GM18951 (cell line): ENCODE results near the gene ZNF106.

Source experiments
- POLR2A ChIP-seq: IDR thresholded peaks from 4 replicates; pipeline ENCODE4 v1.6.1; 2011; ENCODE audit warnings: mild to moderate bottlenecking; ENCODE audit not compliant: insufficient read length, insufficient read depth; ENCODE audit errors: extremely low read depth
- in situ Hi-C: fragments of 300-500 bp; cut with MboI; formaldehyde crosslinking; loops from one replicate; pipeline ENCODE4 v1.12.0; 2022; ENCODE audit warnings: low sequenced_read_pairs, mixed read lengths, inconsistent platforms; ENCODE audit not compliant: unreplicated experiment

ZNF106 gene

GRCh38 chr15:42498212-42499068, 7.5 kb upstream of the ZNF106 start:
- no peak for TF ChIP-seq POLR2A
- in situ Hi-C loops: no loop called here

- in situ Hi-C loops: no loop called here
- TF ChIP-seq POLR2A: peak; percentile 82
Observed at GRCh38 chr15:42495361-42496212, 4.6 kb upstream of the ZNF106 start, which contains the start of gene SNAP23. Gene SNAP23 (plus strand): TSS chr15:42495634. CDS start chr15:42511847, 16,213 bp downstream.

DNA sequence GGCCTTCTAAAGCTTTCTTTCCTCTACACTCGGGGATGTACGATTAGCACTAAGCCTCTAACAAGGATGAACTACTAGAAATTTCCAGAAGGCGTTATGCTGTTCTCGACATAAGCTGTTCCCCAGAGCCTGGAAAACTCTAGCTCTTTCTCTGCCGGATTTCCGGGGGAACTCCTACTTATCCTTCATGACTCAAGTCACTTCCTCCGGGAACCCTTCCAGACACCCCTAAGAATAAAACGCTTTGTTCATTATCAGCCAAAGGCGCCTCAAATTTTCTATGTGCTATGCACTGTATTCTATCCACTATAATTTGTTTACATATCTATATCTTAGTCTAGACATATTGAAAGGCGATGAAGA, 4.0 kb upstream of the ZNF106 start:
- in situ Hi-C loops: no loop called here
- TF ChIP-seq POLR2A: no peak

- TF ChIP-seq POLR2A: no peak
- in situ Hi-C loops: no loop called here
Observed at GRCh38 chr15:42493679-42494078, 2.7 kb upstream of the ZNF106 start.

DNA sequence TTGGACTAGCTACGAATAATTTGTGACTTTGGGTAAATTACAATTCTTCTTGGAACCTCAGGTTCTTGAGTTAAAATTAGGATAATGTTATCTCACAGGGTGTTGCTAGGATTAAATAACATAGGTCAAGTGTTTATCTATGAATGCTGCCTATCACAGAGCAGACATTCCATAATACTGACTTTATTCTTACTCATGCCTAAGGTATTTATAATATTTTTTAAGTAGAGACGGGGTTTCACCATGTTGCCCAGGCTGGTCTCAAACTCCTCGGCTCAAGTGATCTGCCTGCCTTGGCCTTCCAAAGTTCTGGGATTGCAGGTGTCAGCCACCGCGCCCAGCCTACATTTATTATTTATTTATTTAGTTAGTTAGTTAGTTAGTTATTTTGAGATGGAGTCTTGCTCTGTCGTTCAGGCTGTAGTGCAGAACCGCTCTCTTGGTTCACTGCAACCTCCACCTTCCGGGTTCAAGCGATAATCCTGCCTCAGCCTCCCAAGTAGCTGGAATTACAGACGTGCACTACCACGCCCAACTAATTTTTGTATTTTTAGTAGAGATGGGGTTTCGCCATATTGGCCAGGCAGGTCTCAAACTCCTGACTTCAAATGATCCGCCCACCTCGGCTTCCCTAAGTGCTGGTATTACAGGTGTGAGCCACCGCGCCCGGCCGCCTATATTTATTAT, 741 bp upstream of the ZNF106 start:
- TF ChIP-seq POLR2A: no peak

GRCh38 chr15:42490291-42490670, 660 bp downstream of the ZNF106 start:
- in situ Hi-C loops: no loop called here
- no peak for TF ChIP-seq POLR2A

More for the DNA sequence above, 741 bp upstream of the ZNF106 start:
- in situ Hi-C loops: no loop called here

DNA sequence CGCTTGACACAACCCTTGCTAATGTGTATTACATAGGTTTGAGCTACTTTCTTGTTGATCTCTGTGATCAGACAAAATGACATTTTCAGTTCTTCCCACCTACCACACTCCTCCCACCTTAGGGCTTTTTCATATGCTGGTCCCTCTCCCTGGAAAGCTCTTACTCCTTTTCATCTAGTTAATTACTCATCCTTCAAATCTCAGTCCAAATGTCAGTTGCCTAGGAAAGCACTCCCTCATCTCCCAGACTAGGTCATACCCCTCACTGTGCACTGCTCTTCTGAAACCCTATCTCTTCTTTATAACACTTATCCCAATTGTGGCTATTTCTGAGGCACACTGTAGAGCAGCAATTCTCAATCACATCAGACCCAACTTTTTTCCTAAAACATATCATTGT, 7.3 kb downstream of the ZNF106 start:
- in situ Hi-C loops: no loop called here
- no peak for TF ChIP-seq POLR2A

DNA sequence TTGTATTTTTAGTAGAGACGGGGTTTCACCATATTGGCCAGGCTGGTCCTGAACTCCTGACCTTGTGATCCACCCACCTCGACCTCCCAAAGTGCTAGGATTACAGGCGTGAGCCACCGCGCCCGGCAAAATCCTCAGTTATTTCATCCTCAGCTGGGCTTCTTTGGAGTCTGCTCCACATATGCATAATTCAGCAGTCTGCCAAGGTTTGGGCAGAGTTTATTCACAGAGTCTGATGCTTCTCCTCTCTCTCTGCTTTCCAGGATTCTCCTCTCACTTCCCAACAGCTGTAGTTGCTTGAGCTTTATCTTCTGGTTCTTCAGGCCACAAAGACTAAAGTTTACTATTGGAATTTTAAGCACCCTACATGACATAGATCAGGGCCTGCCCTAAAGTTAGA, 8.2 kb downstream of the ZNF106 start:
- in situ Hi-C loops: no loop called here
- TF ChIP-seq POLR2A: no peak

DNA sequence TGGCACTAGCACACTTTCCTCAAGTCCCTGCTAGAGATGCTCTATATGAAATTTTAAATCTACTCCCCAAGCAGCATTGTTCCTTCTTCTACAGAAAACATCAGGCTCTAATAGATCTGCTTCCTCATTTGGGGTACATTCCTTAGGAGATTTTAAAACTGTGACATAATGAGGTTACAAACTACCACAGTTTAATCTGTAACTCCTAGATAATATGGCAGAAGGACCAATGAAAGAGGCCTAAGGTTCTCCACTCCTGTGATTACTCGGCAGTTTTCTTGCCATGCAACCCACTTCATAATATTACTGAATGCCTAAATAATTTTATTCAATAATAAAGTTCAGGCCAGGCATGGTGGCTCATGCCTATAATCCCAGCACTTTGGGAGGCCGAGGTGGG, 16.1 kb downstream of the ZNF106 start:
- in situ Hi-C loops: no loop called here
- no peak for TF ChIP-seq POLR2A

DNA sequence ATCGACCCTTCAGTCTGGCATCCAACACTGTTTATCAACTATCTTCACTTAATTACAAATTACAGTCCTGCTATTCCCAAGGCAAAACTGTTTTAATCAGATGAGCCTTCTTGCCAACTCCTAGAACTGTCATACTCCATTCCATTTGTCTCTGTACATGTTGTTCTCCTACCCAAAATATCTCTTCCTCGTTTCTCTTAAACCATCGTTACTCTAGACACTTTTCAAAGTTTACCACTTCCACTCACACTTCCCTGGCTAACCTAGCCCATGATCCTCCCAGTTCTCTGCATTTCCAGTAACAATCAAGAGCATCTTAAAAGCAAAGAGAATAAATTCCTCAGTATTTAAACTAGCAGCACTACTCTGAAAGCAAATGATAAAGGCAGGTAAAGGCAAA, 19.9 kb downstream of the ZNF106 start:
- no peak for TF ChIP-seq POLR2A
- in situ Hi-C loops: no loop called here

DNA sequence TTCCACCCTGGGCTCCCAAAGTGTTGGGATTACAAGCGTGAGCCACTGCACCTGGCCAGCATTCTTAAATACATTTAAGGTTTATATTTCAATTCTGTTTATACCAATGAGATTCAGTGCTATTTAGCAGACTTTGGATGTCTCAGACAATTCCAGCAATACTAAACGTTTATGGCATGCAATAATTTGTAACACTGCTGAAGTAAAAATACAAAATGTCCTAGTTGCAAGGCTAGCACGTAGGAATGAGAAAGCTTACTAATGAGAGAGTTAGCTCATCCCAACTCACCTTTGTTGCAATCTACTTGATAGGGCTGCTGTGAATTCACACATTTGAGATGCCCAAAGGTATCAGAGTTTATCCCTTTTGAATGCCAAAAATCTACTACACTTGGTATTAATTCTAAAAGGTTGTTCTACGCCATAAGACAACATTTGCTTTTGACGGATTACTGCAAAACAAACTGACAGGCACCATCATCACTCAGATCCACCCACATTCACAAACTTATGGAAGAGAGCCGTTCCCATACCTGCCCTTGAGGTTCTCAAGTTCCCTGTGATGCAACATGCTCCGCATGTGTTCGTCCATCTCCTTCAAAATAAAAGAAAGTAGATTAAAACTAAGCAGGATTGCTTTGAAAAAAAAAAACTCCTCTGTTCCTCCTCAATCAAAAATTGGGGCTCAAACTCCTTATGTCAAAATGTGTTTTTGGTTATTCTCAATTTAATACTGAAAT, 25.3 kb downstream of the ZNF106 start:
- no peak for TF ChIP-seq POLR2A
- in situ Hi-C loops: no loop called here

DNA sequence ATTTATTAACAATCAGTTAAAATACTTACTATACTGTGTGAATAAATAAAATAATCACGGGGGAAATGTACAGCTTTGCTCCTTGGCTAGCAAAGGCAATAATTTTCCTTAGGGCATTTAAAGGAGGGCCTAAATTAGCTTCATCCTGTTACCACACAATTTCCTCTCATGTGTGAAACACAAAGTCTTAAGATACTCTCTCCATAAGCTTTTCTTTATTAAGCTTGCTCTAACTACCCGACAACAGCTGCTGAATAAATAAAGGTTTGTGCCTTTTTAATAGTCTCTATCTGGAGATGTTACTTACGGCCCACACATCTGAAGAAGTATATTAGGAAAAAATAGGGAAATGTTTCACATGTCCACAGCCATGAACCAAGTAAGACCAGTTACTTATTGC, 29.7 kb downstream of the ZNF106 start:
- in situ Hi-C loops: no loop called here

DNA sequence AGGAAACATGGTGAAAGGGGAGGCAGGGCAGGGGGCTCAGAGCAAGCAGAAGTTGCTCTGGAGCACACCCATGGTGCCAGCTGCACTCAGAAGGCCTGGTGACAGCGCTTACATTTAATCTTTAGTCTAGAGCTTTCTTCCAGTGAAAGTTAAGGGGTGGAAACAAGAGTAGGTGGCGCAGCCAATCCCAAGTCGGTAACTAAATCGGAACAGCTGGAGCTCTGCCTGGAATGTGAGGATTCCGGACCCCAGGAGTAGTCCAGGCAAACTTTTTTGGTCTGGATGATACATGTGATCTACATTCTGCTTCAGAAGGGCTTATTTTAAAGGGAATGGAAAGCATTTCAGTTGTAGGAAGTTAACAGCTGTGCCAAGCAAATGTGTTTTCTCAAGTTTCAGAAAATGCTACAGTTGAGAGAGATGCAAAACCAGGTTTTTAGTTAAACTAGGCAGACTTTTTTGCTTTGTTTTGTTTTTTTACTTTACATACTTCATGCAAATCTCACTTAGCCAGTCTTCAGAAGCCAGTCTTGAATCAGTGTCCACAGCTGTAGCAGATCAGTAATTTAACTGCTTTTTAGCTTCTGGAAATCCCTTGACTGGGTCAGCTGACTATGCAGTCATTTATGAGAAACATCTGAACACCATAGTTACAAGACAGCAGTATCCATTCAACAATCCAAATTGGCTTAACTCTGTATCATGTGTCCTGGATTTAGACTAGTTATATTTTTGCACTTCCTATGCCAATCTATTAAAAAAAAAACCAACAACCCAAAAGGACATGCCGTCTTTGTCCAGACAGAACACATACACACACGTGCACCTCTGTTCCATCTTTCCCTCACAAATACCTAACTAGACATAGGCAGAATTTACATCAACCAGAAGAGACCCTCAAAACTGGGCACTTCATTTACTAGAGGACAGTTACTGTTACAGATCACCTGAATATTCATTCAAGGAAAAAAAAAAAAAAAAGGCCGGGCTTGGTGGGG, 33.2 kb downstream of the ZNF106 start:
- in situ Hi-C loops: no loop called here
- no peak for TF ChIP-seq POLR2A

More for the DNA sequence above, 29.7 kb downstream of the ZNF106 start:
- TF ChIP-seq POLR2A: no peak
